GM12872 (cell line): ENCODE results near the gene PPA1.

ENCODE experiments used
- TF ChIP-seq, protein P1 (sequence below): IDR thresholded peaks from 3 replicates; pipeline ENCODE4 v1.5.1; 2011; ENCODE audit warnings: low read depth, mild to moderate bottlenecking, low read length, moderate library complexity; ENCODE audit not compliant: insufficient read depth

Gene PPA1

DNA sequence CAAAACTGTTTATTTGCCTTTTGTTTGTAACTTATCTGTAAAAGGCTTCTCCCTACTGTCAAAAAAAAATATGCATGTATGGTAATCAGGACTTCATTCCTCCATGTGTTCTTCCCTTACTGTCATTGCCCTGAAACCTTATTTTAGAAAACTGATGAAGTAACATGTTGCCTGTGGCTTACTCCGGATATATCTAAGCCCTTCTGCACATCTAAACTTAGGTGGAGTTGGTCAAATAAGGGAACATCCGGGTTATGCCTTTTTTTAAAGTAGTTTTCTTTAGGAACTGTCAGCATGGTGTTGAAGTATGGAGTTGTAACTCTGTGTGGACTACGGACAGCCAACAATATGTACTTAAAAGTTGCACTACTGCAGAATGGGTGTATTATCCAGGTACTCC lies 69.1 kb downstream of the PPA1 start:
- TF ChIP-seq, protein P1, sequence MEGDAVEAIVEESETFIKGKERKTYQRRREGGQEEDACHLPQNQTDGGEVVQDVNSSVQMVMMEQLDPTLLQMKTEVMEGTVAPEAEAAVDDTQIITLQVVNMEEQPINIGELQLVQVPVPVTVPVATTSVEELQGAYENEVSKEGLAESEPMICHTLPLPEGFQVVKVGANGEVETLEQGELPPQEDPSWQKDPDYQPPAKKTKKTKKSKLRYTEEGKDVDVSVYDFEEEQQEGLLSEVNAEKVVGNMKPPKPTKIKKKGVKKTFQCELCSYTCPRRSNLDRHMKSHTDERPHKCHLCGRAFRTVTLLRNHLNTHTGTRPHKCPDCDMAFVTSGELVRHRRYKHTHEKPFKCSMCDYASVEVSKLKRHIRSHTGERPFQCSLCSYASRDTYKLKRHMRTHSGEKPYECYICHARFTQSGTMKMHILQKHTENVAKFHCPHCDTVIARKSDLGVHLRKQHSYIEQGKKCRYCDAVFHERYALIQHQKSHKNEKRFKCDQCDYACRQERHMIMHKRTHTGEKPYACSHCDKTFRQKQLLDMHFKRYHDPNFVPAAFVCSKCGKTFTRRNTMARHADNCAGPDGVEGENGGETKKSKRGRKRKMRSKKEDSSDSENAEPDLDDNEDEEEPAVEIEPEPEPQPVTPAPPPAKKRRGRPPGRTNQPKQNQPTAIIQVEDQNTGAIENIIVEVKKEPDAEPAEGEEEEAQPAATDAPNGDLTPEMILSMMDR: no peak

DNA sequence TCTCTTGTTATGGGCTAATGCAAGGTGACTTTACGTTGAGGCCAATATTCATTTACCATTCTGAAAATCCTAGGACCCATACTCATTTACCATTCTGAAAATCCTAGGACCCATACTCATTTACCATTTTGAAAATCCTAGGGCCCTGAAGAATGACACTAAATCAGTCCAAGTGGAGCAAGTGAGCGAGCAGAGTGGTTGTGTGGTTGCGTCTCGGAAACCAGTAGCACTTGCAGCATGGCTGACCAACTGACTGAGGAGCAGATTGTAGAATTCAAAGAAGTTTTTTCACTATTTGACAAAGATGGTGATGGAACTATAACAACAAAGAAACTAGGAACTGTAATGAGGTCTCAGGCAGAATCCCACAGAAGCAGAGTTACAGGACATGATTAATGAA lies 69.8 kb downstream of the PPA1 start:
- TF ChIP-seq, protein P1: no peak

DNA sequence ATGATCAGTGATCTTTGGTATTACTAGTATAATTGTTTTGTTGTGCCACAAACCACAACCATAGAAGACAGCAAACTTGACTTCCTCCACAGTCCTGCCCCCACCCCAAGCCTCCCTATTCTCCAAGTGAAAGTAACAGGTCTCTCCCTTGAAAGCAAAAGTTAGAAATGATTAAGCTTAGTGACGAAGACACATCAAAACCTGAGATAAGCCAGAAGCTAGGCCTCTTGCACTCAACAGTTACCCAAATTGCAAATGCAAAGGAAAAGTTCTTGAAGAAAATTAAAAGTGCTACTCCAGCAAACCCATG lies 70.4 kb downstream of the PPA1 start:
- TF ChIP-seq, protein P1: no peak

DNA sequence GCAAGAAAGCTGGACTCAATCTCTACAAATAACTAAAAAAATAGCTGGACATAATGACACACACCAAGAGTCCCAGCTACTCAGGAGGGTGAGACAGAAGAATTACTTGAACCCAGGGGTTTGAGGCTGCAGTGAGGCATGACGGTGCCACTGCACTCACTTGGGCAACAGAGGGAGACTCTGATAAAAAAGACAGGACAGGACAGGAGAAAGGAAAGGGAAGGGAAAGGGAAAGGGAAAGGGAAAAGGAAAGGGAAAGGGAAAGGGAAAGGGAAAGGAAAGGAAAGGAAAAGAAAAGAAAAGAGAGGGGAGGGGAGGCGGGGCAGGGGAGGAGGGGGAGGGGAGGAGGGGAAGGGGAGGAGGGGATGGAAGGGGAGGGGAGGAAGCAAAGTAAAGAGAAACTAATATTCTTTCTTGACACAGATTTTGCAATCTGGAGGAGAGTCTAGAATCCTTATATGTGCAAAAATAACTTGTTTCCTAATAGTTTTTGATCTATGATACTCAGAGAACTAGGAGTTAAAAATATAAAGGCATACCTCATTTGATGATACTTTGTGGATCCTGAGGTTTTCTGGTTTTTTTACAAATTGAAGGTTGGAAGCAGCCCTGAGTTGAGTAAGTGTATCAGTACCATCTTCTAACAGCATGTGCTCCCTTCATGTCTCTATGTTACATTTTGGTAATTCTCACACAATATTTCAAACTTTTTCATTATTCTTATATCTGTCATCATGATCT lies 70.9 kb downstream of the PPA1 start:
- TF ChIP-seq, protein P1: no peak

DNA sequence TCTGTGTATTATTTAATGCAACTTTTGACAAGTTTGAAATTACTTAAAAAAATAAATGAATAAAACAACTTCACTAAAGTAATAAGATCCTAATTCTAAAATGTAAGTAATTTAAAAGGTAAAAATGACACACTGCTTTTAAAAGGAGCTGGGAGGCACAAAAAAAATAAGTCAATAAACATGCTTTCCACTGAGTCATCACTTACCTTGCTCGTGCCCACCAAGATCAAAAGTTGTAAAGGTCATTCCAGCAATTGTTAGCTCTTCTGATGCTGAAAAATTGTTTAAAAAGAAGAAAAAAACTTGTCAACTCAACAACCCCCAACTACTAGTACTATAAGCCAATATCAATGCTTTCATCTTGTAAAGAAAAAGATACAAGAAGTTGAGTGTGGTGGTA lies 72.4 kb downstream of the PPA1 start:
- TF ChIP-seq, protein P1: no peak

DNA sequence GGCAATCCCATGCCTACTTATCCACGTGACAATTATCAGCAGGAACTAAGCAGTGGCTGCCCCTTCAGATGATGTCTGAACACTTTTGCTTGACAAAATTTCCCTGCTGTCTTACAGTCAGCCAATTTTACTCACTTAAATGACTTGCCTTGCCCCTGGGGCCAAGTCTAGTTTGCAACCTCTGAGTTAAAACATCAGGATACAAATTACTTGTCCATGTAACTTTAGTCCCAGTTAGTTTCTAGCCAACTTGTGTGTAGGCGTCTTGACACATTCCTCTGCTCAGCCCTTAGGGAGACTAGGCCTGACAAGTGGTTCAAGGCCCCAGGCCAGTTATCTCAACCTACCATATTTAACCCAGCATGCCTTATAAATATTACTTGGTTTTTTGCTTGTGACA lies 75.1 kb downstream of the PPA1 start:
- TF ChIP-seq, protein P1: no peak

DNA sequence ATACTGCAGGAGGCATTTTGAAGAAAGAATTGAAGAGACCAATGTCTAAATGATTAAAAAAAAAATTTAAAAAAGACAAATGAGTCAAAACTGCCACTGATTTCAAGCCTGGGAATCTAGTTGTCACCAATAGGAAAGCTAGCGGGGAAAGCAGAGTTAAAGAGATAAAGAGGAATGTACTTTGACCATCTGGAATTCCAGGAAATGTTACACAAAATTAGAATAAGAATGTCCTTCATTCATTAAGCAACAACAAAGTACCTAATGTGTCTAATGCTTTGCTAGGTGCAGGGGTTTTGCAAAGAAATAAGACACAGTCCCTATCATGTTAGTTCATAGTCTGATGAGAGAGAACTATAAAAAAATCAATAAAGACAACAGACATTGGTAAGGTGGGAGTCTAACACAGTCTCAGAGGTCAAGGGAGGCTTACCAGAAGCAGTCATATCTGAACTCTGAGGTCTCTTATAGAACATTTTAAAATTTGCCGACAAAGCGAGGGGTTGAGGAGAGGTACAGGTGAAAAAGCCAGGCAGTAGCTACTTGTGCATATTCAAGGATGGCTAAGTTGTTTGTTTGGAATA lies 77.9 kb downstream of the PPA1 start:
- TF ChIP-seq, protein P1: no peak
